HEK293 (cell line): ENCODE data around the gene UBR2.

Source experiments
- CTCF ChIA-PET: fragments of 350-600 bp; formaldehyde crosslinking; extraction: SDS; loops from one replicate; lab custom pipeline; 2021; ENCODE audit warnings: antibody characterized with exemption; lab: Yijun Ruan, JAX
- POLR2A ChIA-PET: fragments of 300-600 bp; formaldehyde crosslinking; extraction: SDS; loops from one replicate; lab custom pipeline; 2020; ENCODE audit warnings: antibody characterized with exemption, inconsistent platforms; lab: Yijun Ruan, JAX
- H3K27ac ChIP-seq: fragments of 200-500 bp; sonication (Bioruptor generic); 2 replicates; pipeline ENCODE4 v1.5.1; 2014; ENCODE audit warnings: low read depth, low read length, control low read depth, inconsistent platforms; ENCODE audit errors: extremely low read depth
- H3K36me3 ChIP-seq, 2 experiments: fragments of 200-500 bp in 1 of 2; sonication (Bioruptor generic) in 1 of 2; 1 replicate in 1 of 2; 2 replicates in 1 of 2; pipeline ENCODE4 v1.5.1; 2014 to 2017; ENCODE audit warnings: inconsistent platforms in 2 of 2, low read length in 2 of 2; ENCODE audit not compliant: control insufficient read depth in 2 of 2, insufficient read depth in 1 of 2
- H3K4me1 ChIP-seq: fragments of 200-500 bp; sonication (Bioruptor generic); 2 replicates; pipeline ENCODE4 v1.5.1; 2014; ENCODE audit warnings: mild to moderate bottlenecking, low read length, inconsistent platforms; ENCODE audit not compliant: control insufficient read depth, insufficient read depth
- H3K4me3 ChIP-seq: 2 replicates; pipeline ENCODE4 v1.5.1; 2011; ENCODE audit warnings: low read depth, mild to moderate bottlenecking, control low read depth, low read length, moderate library complexity
- H3K9me3 ChIP-seq: fragments of 200-500 bp; sonication (Bioruptor generic); 2 replicates; pipeline ENCODE4 v1.5.1; 2014; ENCODE audit warnings: low read depth, low read length, inconsistent platforms; ENCODE audit not compliant: control insufficient read depth, insufficient read depth
- HOXC10 ChIP-seq: sonication (generic); formaldehyde crosslinking; IDR thresholded peaks from 2 replicates; pipeline ENCODE4 v1.8.1; 2023; ENCODE audit warnings: mild to moderate bottlenecking, missing genetic modification reagents
- PRDM4 ChIP-seq: fragments of 450-650 bp; formaldehyde crosslinking; IDR thresholded peaks from 2 replicates; pipeline ENCODE4 v1.5.1; 2017; ENCODE audit warnings: missing biosample characterization, missing genetic modification characterization
- SETDB1 ChIP-seq: IDR thresholded peaks from one replicate; pipeline ENCODE4 v1.6.1; 2017; ENCODE audit warnings: mild to moderate bottlenecking, low read length, moderate library complexity, mixed read lengths; ENCODE audit not compliant: insufficient read length
- ZEB2 ChIP-seq: fragments of 450-650 bp; formaldehyde crosslinking; IDR thresholded peaks from 2 replicates; pipeline ENCODE4 v1.5.1; 2016; ENCODE audit warnings: missing biosample characterization, missing genetic modification characterization
- ZFHX2 ChIP-seq: fragments of 450-650 bp; formaldehyde crosslinking; conservative IDR thresholded peaks from 2 replicates; pipeline ENCODE4 v1.5.1; 2016; ENCODE audit warnings: missing biosample characterization, missing genetic modification characterization
- ZFP37 ChIP-seq: fragments of 450-650 bp; formaldehyde crosslinking; IDR thresholded peaks from 2 replicates; pipeline ENCODE4 v1.5.1; 2016; ENCODE audit warnings: missing biosample characterization, missing genetic modification characterization
- ZFP69B ChIP-seq: fragments of 450-650 bp; formaldehyde crosslinking; IDR thresholded peaks from 2 replicates; pipeline ENCODE4 v1.5.1; 2016; ENCODE audit warnings: missing biosample characterization, missing genetic modification characterization
- ZNF146 ChIP-seq: fragments of 450-650 bp; formaldehyde crosslinking; IDR thresholded peaks from 2 replicates; pipeline ENCODE4 v1.5.1; 2016; ENCODE audit warnings: missing biosample characterization, missing genetic modification characterization
- ZNF155 ChIP-seq: fragments of 450-650 bp; formaldehyde crosslinking; IDR thresholded peaks from 2 replicates; pipeline ENCODE4 v1.5.1; 2016; ENCODE audit warnings: missing biosample characterization, missing genetic modification characterization
- ZNF23 ChIP-seq: fragments of 450-650 bp; formaldehyde crosslinking; IDR thresholded peaks from 2 replicates; pipeline ENCODE4 v1.5.1; 2016; ENCODE audit warnings: missing biosample characterization, missing genetic modification characterization, borderline replicate concordance
- ZNF280C ChIP-seq: fragments of 450-650 bp; formaldehyde crosslinking; IDR thresholded peaks from 2 replicates; pipeline ENCODE4 v1.5.1; 2016; ENCODE audit warnings: missing biosample characterization, missing genetic modification characterization
- ZNF280D ChIP-seq: fragments of 450-650 bp; formaldehyde crosslinking; IDR thresholded peaks from 2 replicates; pipeline ENCODE4 v1.5.1; 2016; ENCODE audit warnings: missing biosample characterization, missing genetic modification characterization
- ZNF501 ChIP-seq: fragments of 450-650 bp; formaldehyde crosslinking; IDR thresholded peaks from 2 replicates; pipeline ENCODE4 v1.5.1; 2016; ENCODE audit warnings: missing biosample characterization, missing genetic modification characterization
- ZNF510 ChIP-seq: fragments of 450-650 bp; formaldehyde crosslinking; IDR thresholded peaks from 2 replicates; pipeline ENCODE4 v1.5.1; 2018; ENCODE audit warnings: mild to moderate bottlenecking, missing genetic modification characterization, missing biosample characterization; ENCODE audit not compliant: insufficient replicate concordance
- ZNF585B ChIP-seq: fragments of 450-650 bp; formaldehyde crosslinking; IDR thresholded peaks from 2 replicates; pipeline ENCODE4 v1.5.1; 2016; ENCODE audit warnings: missing biosample characterization, missing genetic modification characterization
- ZNF843 ChIP-seq: fragments of 450-650 bp; formaldehyde crosslinking; IDR thresholded peaks from 2 replicates; pipeline ENCODE4 v1.5.1; 2016; ENCODE audit warnings: missing biosample characterization, missing genetic modification characterization
- ZSCAN5A ChIP-seq: fragments of 450-650 bp; formaldehyde crosslinking; IDR thresholded peaks from 2 replicates; pipeline ENCODE4 v1.5.1; 2016; ENCODE audit warnings: missing biosample characterization, missing genetic modification characterization

The UBR2 gene

GRCh38 chr6:42514745-42515144, 49.1 kb upstream of the UBR2 start:
- TF ChIP-seq ZNF501 (tag by site-specific recombination) (no peak), ZFHX2 (tag by site-specific recombination) (no peak), HOXC10 (CRISPR knock-in tag) (no peak), ZNF155 (tag by site-specific recombination) (no peak), ZFP37 (tag by site-specific recombination) (no peak), ZNF585B (no peak), ZNF146 (tag by site-specific recombination) (no peak), PRDM4 (no peak)
- TF ChIP-seq, all 188 proteins: peak for 0
- H3K4me3 ChIP-seq = no peak overlapping the region
- no peaks in the 10 kb centered on the region for H3K36me3 ChIP-seq
- no peaks in the 10 kb centered on the region for H3K9me3 ChIP-seq
- ChIA-PET CTCF (interaction anchor here (0.7 kb wide), 1 partner anchor 17 kb away, joined by 4 read pairs; no protein-coding TSS in a partner anchor), POLR2A (no interaction called here)
- H3K27ac ChIP-seq = no peak overlapping the region
- H3K4me1 ChIP-seq = no peaks in the 10 kb centered on the region

- Histone ChIP-seq H3K36me3 (no peaks in the 10 kb centered on the region), H3K4me3 (no peak overlapping the region), H3K4me1 (no peaks in the 10 kb centered on the region), H3K27ac (no peak overlapping the region), H3K9me3 (no peaks in the 10 kb centered on the region)
- TF ChIP-seq ZFP69B (tag by site-specific recombination) (no peak), SETDB1 (peak; percentile 55)
- ChIA-PET POLR2A (no interaction called here), CTCF (interaction anchor here (0.8 to 6.0 kb wide), 3 partner anchors 12 to 28 kb away, joined by 3 to 47 read pairs (median 24); no protein-coding TSS in a partner anchor)
Measured at GRCh38 chr6:42519779-42520178, 44.0 kb upstream of the UBR2 start.

- TF ChIP-seq ZNF280C (tag by site-specific recombination) = no peak
- TF ChIP-seq SETDB1 = no peak
- Histone ChIP-seq H3K4me3 (no peak overlapping the region), H3K4me1 (no peaks in the 10 kb centered on the region), H3K36me3 (no peaks in the 10 kb centered on the region), H3K27ac (no peak overlapping the region), H3K9me3 (no peaks in the 10 kb centered on the region)
- ChIA-PET POLR2A (interaction anchor here (0.9 kb wide), 1 partner anchor 393 kb away, joined by 4 read pairs; no protein-coding TSS in a partner anchor), CTCF (interaction anchor here (1.0 to 6.0 kb wide), 4 partner anchors 11 to 152 kb away, joined by 3 to 47 read pairs (median 14); no protein-coding TSS in a partner anchor)
Measured at GRCh38 chr6:42520786-42521607, 42.8 kb upstream of the UBR2 start.

GRCh38 chr6:42522036-42522435, 41.8 kb upstream of the UBR2 start:
- ChIA-PET CTCF (interaction anchor here (1.5 to 6.0 kb wide), 3 partner anchors 10 to 26 kb away, joined by 3 to 47 read pairs (median 24); no protein-coding TSS in a partner anchor), POLR2A (no interaction called here)
- Histone ChIP-seq H3K27ac (no peak overlapping the region), H3K4me1 (no peaks in the 10 kb centered on the region), H3K36me3 (no peaks in the 10 kb centered on the region), H3K9me3 (no peaks in the 10 kb centered on the region), H3K4me3 (no peak overlapping the region)
- TF ChIP-seq ZNF843 (tag by site-specific recombination) (no peak), ZNF280D (no peak), ZSCAN5A (tag by site-specific recombination) (no peak), ZNF510 (tag by site-specific recombination) (no peak), ZEB2 (tag by site-specific recombination) (no peak), ZNF23 (no peak)
